Neural cell (in vitro differentiated cells): Measurements from ENCODE around the gene E2F3. TPM values are rescaled to one million over a fixed set of nuclear protein-coding genes. Genes with fewer than 3 reads are reported as not detected.

Experiments
- H2AFZ ChIP-seq: fragments of 200-600, 300-800 bp; sonication (generic), shearing (Covaris generic); 2 replicates; pipeline ENCODE4 v1.6.0; 2014; ENCODE audit warnings: low read depth, mild to moderate bottlenecking, antibody characterized with exemption, low read length, moderate library complexity
- H3F3A ChIP-seq: fragments of 200-600 bp; shearing (Covaris generic); 2 replicates; pipeline ENCODE4 v1.6.1; 2016; ENCODE audit warnings: mild to moderate bottlenecking, moderate library complexity, mixed read lengths, antibody characterized with exemption, low read length; ENCODE audit not compliant: insufficient read depth, poor library complexity, severe bottlenecking
- H3K27ac ChIP-seq: fragments of 200-600, 300-800 bp; sonication (generic), shearing (Covaris generic); 2 replicates; pipeline ENCODE4 v1.5.1; 2014; ENCODE audit warnings: mild to moderate bottlenecking, low read length, moderate library complexity
- H3K27me3 ChIP-seq: fragments of 300-800, 200-600 bp; sonication (generic), shearing (Covaris generic); 2 replicates; pipeline ENCODE4 v1.6.0; 2014; ENCODE audit warnings: mild to moderate bottlenecking, low read depth, low read length, moderate library complexity; ENCODE audit not compliant: insufficient read depth
- H3K36me3 ChIP-seq: fragments of 300-800, 200-600 bp; sonication (generic), shearing (Covaris generic); 2 replicates; pipeline ENCODE4 v1.5.1; 2014; ENCODE audit warnings: mild to moderate bottlenecking, antibody characterized with exemption, low read length, moderate library complexity; ENCODE audit not compliant: insufficient read depth
- H3K4me2 ChIP-seq: fragments of 300-800, 200-600 bp; sonication (generic), shearing (Covaris generic); 2 replicates; pipeline ENCODE4 v1.6.0; 2014; ENCODE audit warnings: mild to moderate bottlenecking, low read length
- H3K4me3 ChIP-seq: fragments of 300-800, 200-600 bp; sonication (generic), shearing (Covaris generic); 2 replicates; pipeline ENCODE4 v1.5.1; 2014; ENCODE audit warnings: mild to moderate bottlenecking, low read length, moderate library complexity
- H3K79me2 ChIP-seq: fragments of 200-600 bp; shearing (Covaris generic); replicated peaks from 2 replicates; pipeline ENCODE4 v1.6.0; 2014; ENCODE audit warnings: mild to moderate bottlenecking, low read length, moderate library complexity; ENCODE audit not compliant: insufficient read depth
- H3K9ac ChIP-seq: fragments of 300-800, 200-600 bp; sonication (generic), shearing (Covaris generic); 2 replicates; pipeline ENCODE4 v1.6.1; 2016; ENCODE audit warnings: mild to moderate bottlenecking, low read length, mixed read lengths
- H3K9me2 ChIP-seq: fragments of 200-600 bp; shearing (Covaris generic); 2 replicates; pipeline ENCODE4 v1.6.1; 2016; ENCODE audit warnings: mild to moderate bottlenecking, low read length, mixed read lengths; ENCODE audit not compliant: insufficient read depth
- H3K9me3 ChIP-seq: fragments of 200-600, 300-800 bp; sonication (generic), shearing (Covaris generic); 2 replicates; pipeline ENCODE4 v1.6.1; 2016; ENCODE audit warnings: mild to moderate bottlenecking, mixed run types, low read length, moderate library complexity, mixed read lengths
- H4K20me1 ChIP-seq: fragments of 200-600 bp; shearing (Covaris generic); 2 replicates; pipeline ENCODE4 v1.6.1; 2016; ENCODE audit warnings: mild to moderate bottlenecking, mixed run types; ENCODE audit not compliant: insufficient read depth
- CTCF ChIP-seq: fragments of 450-650 bp; IDR thresholded peaks from 2 replicates; pipeline ENCODE4 v1.5.1; 2014; ENCODE audit warnings: antibody characterized with exemption, mild to moderate bottlenecking, moderate library complexity; ENCODE audit not compliant: poor library complexity, severe bottlenecking
- EP300 ChIP-seq: fragments of 450-650 bp; conservative IDR thresholded peaks from 2 replicates; pipeline ENCODE4 v1.6.1; 2014; ENCODE audit warnings: antibody characterized with exemption, mild to moderate bottlenecking, moderate library complexity; ENCODE audit not compliant: poor library complexity, severe bottlenecking
- EZH2 ChIP-seq: fragments of 200-600, 300-800 bp; shearing (Covaris generic), sonication (generic); IDR thresholded peaks from 2 replicates; pipeline ENCODE4 v1.6.1; 2014; ENCODE audit warnings: antibody characterized with exemption, low read length, borderline replicate concordance, mild to moderate bottlenecking; ENCODE audit not compliant: insufficient read depth, poor library complexity, severe bottlenecking
- MXI1 ChIP-seq: fragments of 450-650 bp; conservative IDR thresholded peaks from 2 replicates; pipeline ENCODE4 v1.6.1; 2014; ENCODE audit warnings: antibody characterized with exemption, mild to moderate bottlenecking; ENCODE audit not compliant: poor library complexity, severe bottlenecking
- POLR2AphosphoS5 ChIP-seq: IDR thresholded peaks from 2 replicates; pipeline ENCODE4 v1.6.1; 2012
- RAD21 ChIP-seq: fragments of 450-650 bp; conservative IDR thresholded peaks from 2 replicates; pipeline ENCODE4 v1.6.1; 2014; ENCODE audit warnings: antibody characterized with exemption, mild to moderate bottlenecking, moderate library complexity
- REST ChIP-seq: IDR thresholded peaks from 2 replicates; pipeline ENCODE4 v1.6.1; 2012; ENCODE audit warnings: borderline replicate concordance
- SMC3 ChIP-seq: fragments of 450-650 bp; conservative IDR thresholded peaks from 2 replicates; pipeline ENCODE4 v1.6.1; 2014; ENCODE audit warnings: antibody characterized with exemption, mild to moderate bottlenecking, moderate library complexity; ENCODE audit not compliant: poor library complexity
- TAF1 ChIP-seq: IDR thresholded peaks from 2 replicates; pipeline ENCODE4 v1.6.1; 2012; ENCODE audit warnings: low read depth
- polyA plus RNA-seq: library from polyadenylated mRNA; depleted of rRNA; stranded (reverse); fragments of >200 nt; gene quantifications from 2 replicates; pipeline ENCODE4 v1.2.3, GENCODE V29; 2014

The E2F3 gene
- polyA plus RNA-seq, 1 donor from 2014 or later, result 4.8 TPM

GRCh38 chr6:20477485-20477884 is 75.8 kb downstream of the E2F3 start:
- Histone ChIP-seq H3K27ac (no peak overlapping the region), H3K4me3 (no peak overlapping the region), H3K9me2 (no peaks in the 10 kb centered on the region), H3K9ac (no peak overlapping the region), H3F3A (no peaks in the 10 kb centered on the region), H3K9me3 (no peaks in the 10 kb centered on the region), H3K27me3 (no peaks in the 10 kb centered on the region), H2AFZ (no peak overlapping the region), H3K79me2 (no peaks in the 10 kb centered on the region), H3K36me3 (no peaks in the 10 kb centered on the region), H4K20me1 (no peaks in the 10 kb centered on the region), H3K4me2 (no peak overlapping the region)
- no peak for TF ChIP-seq SMC3
- no peak for TF ChIP-seq EP300
- no peak for TF ChIP-seq EZH2
- no peak for TF ChIP-seq REST
- no peak for TF ChIP-seq MXI1
- no peak for TF ChIP-seq RAD21
- no peak for TF ChIP-seq CTCF
- TF ChIP-seq POLR2AphosphoS5, result no peak
- no peak for TF ChIP-seq TAF1

GRCh38 chr6:20479060-20479459 is 77.4 kb downstream of the E2F3 start:
- H3K4me3 ChIP-seq, result no peak overlapping the region
- H3K9ac ChIP-seq, result no peak overlapping the region
- no peaks in the 10 kb centered on the region for H3K9me3 ChIP-seq
- H3K27ac ChIP-seq, result no peak overlapping the region
- no peaks in the 10 kb centered on the region for H3K36me3 ChIP-seq
- no peak overlapping the region for H3K4me2 ChIP-seq
- H3K79me2 ChIP-seq, result no peaks in the 10 kb centered on the region
- no peaks in the 10 kb centered on the region for H3K9me2 ChIP-seq
- H3K27me3 ChIP-seq, result no peaks in the 10 kb centered on the region
- TF ChIP-seq MXI1 (no peak), RAD21 (no peak), REST (no peak), EP300 (no peak), POLR2AphosphoS5 (no peak), CTCF (no peak), EZH2 (no peak), TAF1 (no peak), SMC3 (no peak)
- no peak overlapping the region for H2AFZ ChIP-seq
- H4K20me1 ChIP-seq, result no peaks in the 10 kb centered on the region
- no peaks in the 10 kb centered on the region for H3F3A ChIP-seq
